HepG2 (cell line): ENCODE data around the gene RIPOR3. TPM values are rescaled to one million over a fixed set of nuclear protein-coding genes. Genes with fewer than 3 reads are reported as not detected.

Source experiments
- ARHGAP35 ChIP-seq: sonication (generic); formaldehyde crosslinking; IDR thresholded peaks from 2 replicates; pipeline ENCODE4 v1.9.0; 2022; ENCODE audit warnings: mild to moderate bottlenecking, inconsistent platforms, moderate library complexity, missing genetic modification reagents, borderline replicate concordance
- CBX1 ChIP-seq: IDR thresholded peaks from one replicate; pipeline ENCODE4 v1.6.1; 2016; ENCODE audit warnings: antibody characterized with exemption, low read depth
- CCDC6 ChIP-seq: sonication (generic); formaldehyde crosslinking; IDR thresholded peaks from 2 replicates; pipeline ENCODE4 v1.8.1; 2022; ENCODE audit warnings: mild to moderate bottlenecking, missing genetic modification reagents, moderate library complexity
- GLI4 ChIP-seq: sonication (generic); formaldehyde crosslinking; IDR thresholded peaks from 2 replicates; pipeline ENCODE4 v1.5.1; 2020; ENCODE audit warnings: missing genetic modification reagents, mild to moderate bottlenecking, moderate library complexity, borderline replicate concordance
- HMGA1 ChIP-seq: sonication (generic); formaldehyde crosslinking; conservative IDR thresholded peaks from 2 replicates; pipeline ENCODE4 v1.4.0; 2020; ENCODE audit warnings: missing genetic modification reagents
- HNF4A ChIP-seq: sonication (generic); formaldehyde crosslinking; IDR thresholded peaks from 2 replicates; pipeline ENCODE4 v1.4.0; 2020; ENCODE audit warnings: missing genetic modification reagents
- MBNL3 ChIP-seq: fragments of 250-450 bp; sonication (Bioruptor Pico); conservative IDR thresholded peaks from 2 replicates; pipeline ENCODE4 v1.8.0; 2022; ENCODE audit warnings: mild to moderate bottlenecking, inconsistent platforms
- PCBP1 ChIP-seq: fragments of 200-400 bp; formaldehyde crosslinking; IDR thresholded peaks from 2 replicates; pipeline ENCODE4 v1.6.1; 2017; ENCODE audit warnings: mild to moderate bottlenecking, low read depth, low read length, borderline replicate concordance
- RFXANK ChIP-seq: IDR thresholded peaks from 2 replicates; pipeline ENCODE4 v1.6.1; 2016
- SMAD9 ChIP-seq: sonication (generic); formaldehyde crosslinking; IDR thresholded peaks from 2 replicates; pipeline ENCODE4 v1.5.1; 2020; ENCODE audit warnings: mild to moderate bottlenecking, missing genetic modification reagents
- ZNF317 ChIP-seq: sonication (generic); formaldehyde crosslinking; IDR thresholded peaks from 2 replicates; pipeline ENCODE4 v1.5.0; 2020; ENCODE audit warnings: mild to moderate bottlenecking, missing genetic modification reagents
- ZNF432 ChIP-seq: sonication (generic); formaldehyde crosslinking; IDR thresholded peaks from 2 replicates; pipeline ENCODE4 v1.5.0; 2020; ENCODE audit warnings: missing genetic modification reagents, mild to moderate bottlenecking, borderline replicate concordance
- ZNF460 ChIP-seq: sonication (generic); formaldehyde crosslinking; IDR thresholded peaks from 2 replicates; pipeline ENCODE4 v1.5.1; 2020; ENCODE audit warnings: missing genetic modification reagents, mild to moderate bottlenecking, borderline replicate concordance
- ZNF543 ChIP-seq: sonication (generic); formaldehyde crosslinking; IDR thresholded peaks from 2 replicates; pipeline ENCODE4 v1.4.0; 2020; ENCODE audit warnings: mild to moderate bottlenecking, missing genetic modification reagents
- ZNF772 ChIP-seq: sonication (generic); formaldehyde crosslinking; IDR thresholded peaks from 2 replicates; pipeline ENCODE4 v1.5.0; 2020; ENCODE audit warnings: mild to moderate bottlenecking, missing genetic modification reagents
- polyA plus RNA-seq, 8 experiments: library from polyadenylated mRNA; depleted of rRNA in 3 of 8; stranded (reverse) in 7 of 8; unstranded in 1 of 8; fragments of >200 nt; fragmentation: Illumina TruSeq in 4 of 8; extraction: Trizol in 4 of 8; gene quantifications; 2 replicates each; pipeline versions ENCODE4 v1.2.1 to v1.2.3, GENCODE V29; 2011 to 2016; ENCODE audit warnings: low read depth in 4 of 8, missing spikeins in 1 of 8, mixed read lengths in 1 of 8; ENCODE audit not compliant: insufficient read depth in 1 of 8
- total RNA-seq, 5 experiments: library from RNA; depleted of rRNA; stranded (reverse); fragments of >200 nt; fragmentation: Illumina TruSeq; extraction: Trizol; gene quantifications; 2 replicates each; pipeline ENCODE4 v1.2.3, GENCODE V29; 2016; ENCODE audit warnings: low read depth in 1 of 5
- TF ChIP-seq, protein P1 (sequence below): sonication (generic); formaldehyde crosslinking; IDR thresholded peaks from 2 replicates; pipeline ENCODE4 v1.4.0; 2020; ENCODE audit warnings: low read depth, missing genetic modification reagents
- TF ChIP-seq, protein P2 (sequence below): sonication (generic); formaldehyde crosslinking; IDR thresholded peaks from 2 replicates; pipeline ENCODE4 v1.9.0; 2022; ENCODE audit warnings: low read depth, missing genetic modification reagents
- TF ChIP-seq, protein P3 (sequence below): sonication (generic); formaldehyde crosslinking; IDR thresholded peaks from 2 replicates; pipeline ENCODE4 v1.4.0; 2020; ENCODE audit warnings: mild to moderate bottlenecking, missing genetic modification reagents
- TF ChIP-seq, protein P4 (sequence below): sonication (generic); formaldehyde crosslinking; IDR thresholded peaks from 2 replicates; pipeline ENCODE4 v1.5.1; 2020; ENCODE audit warnings: missing genetic modification reagents, mild to moderate bottlenecking, borderline replicate concordance
- TF ChIP-seq, protein P5 (sequence below): sonication (generic); formaldehyde crosslinking; IDR thresholded peaks from 2 replicates; pipeline ENCODE4 v1.4.0; 2020; ENCODE audit warnings: missing genetic modification reagents

RIPOR3 gene
- total and polyA plus RNA-seq, 2 of the 13 experiments (the other 11 are each of a cell fraction or from before 2014, with no cell fraction given), result 0.18 TPM; not detected in 1

DNA sequence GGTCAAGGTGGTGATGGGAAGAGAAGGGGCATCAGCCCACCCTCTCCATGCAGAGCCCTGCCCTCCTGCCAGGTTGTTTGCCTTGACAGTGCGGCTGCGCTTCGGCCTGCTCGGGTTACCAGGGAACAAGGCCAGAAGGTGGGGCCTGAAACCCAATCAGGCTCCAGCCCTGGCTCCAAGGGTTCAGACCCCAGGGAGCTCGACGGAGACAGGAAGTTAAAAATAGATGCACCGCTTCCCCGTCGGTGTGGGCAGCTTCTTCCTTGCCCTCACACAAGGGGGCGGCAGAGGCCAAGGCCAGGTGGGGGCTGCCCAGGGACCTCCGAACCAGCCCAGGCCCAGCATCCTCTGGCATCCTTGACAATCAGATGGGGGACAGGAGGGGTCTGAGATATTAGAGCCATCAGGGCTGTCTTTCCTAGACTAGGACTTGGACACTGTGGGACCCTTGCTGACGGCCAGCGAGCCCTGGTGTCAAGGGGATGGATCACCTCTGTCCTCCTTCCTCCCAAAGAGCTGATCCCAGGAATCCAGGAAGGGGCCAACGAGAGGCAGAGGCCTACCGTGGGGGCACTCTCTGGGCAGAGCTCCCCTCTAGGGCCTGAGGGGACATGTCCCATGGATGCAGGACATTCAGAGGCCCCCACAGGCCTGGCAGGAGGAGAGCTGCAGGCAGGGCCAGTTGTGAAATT lies 65.2 kb downstream of the RIPOR3 start (continued):
- peak; percentile 73; the same call in 1 of the 2 replicates for TF ChIP-seq ARHGAP35 (CRISPR knock-in tag)
- no peak for TF ChIP-seq MBNL3 (CRISPR knock-in tag)
- TF ChIP-seq, protein P1, sequence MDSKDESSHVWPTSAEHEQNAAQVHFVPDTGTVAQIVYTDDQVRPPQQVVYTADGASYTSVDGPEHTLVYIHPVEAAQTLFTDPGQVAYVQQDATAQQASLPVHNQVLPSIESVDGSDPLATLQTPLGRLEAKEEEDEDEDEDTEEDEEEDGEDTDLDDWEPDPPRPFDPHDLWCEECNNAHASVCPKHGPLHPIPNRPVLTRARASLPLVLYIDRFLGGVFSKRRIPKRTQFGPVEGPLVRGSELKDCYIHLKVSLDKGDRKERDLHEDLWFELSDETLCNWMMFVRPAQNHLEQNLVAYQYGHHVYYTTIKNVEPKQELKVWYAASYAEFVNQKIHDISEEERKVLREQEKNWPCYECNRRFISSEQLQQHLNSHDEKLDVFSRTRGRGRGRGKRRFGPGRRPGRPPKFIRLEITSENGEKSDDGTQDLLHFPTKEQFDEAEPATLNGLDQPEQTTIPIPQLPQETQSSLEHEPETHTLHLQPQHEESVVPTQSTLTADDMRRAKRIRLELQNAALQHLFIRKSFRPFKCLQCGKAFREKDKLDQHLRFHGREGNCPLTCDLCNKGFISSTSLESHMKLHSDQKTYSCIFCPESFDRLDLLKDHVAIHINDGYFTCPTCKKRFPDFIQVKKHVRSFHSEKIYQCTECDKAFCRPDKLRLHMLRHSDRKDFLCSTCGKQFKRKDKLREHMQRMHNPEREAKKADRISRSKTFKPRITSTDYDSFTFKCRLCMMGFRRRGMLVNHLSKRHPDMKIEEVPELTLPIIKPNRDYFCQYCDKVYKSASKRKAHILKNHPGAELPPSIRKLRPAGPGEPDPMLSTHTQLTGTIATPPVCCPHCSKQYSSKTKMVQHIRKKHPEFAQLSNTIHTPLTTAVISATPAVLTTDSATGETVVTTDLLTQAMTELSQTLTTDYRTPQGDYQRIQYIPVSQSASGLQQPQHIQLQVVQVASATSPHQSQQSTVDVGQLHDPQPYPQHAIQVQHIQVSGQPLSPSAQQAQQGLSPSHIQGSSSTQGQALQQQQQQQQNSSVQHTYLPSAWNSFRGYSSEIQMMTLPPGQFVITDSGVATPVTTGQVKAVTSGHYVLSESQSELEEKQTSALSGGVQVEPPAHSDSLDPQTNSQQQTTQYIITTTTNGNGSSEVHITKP (CRISPR knock-in tag), result no peak
- no peak for TF ChIP-seq ZNF317 (CRISPR knock-in tag)
- no peak for TF ChIP-seq CCDC6 (CRISPR knock-in tag)
- TF ChIP-seq, protein P2, sequence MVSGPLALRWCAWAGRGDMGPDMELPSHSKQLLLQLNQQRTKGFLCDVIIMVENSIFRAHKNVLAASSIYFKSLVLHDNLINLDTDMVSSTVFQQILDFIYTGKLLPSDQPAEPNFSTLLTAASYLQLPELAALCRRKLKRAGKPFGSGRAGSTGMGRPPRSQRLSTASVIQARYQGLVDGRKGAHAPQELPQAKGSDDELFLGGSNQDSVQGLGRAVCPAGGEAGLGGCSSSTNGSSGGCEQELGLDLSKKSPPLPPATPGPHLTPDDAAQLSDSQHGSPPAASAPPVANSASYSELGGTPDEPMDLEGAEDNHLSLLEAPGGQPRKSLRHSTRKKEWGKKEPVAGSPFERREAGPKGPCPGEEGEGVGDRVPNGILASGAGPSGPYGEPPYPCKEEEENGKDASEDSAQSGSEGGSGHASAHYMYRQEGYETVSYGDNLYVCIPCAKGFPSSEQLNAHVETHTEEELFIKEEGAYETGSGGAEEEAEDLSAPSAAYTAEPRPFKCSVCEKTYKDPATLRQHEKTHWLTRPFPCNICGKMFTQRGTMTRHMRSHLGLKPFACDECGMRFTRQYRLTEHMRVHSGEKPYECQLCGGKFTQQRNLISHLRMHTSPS (CRISPR knock-in tag), result peak; percentile 44; the same call in 1 of the 2 replicates
- TF ChIP-seq, protein P3, sequence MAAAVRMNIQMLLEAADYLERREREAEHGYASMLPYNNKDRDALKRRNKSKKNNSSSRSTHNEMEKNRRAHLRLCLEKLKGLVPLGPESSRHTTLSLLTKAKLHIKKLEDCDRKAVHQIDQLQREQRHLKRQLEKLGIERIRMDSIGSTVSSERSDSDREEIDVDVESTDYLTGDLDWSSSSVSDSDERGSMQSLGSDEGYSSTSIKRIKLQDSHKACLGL, result no peak
- TF ChIP-seq SMAD9, result no peak
- no peak for TF ChIP-seq GLI4
- peak; percentile 12; the same call in 1 of the 2 replicates for TF ChIP-seq HNF4A (CRISPR knock-in tag)
- TF ChIP-seq, protein P4, sequence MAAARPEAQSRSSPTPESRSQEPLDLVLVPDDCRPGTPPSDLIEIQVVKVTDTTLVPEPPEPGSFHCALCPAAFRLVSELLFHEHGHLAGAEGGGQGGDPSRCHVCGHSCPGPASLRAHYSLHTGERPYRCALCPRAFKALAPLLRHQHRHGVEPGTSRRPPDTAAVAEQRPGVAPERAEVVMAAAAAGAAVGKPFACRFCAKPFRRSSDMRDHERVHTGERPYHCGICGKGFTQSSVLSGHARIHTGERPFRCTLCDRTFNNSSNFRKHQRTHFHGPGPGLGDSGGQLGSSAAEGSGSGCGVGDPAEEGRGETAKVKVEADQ (CRISPR knock-in tag), result no peak
- 0 out of 2 replicates have a peak, but pooled peaks have one; percentile 18 for TF ChIP-seq ZNF772 (CRISPR knock-in tag)
- no peak for TF ChIP-seq ZNF543
- TF ChIP-seq HMGA1, result no peak
- no peak for TF ChIP-seq CBX1
- TF ChIP-seq PCBP1, result no peak; the same call in 1 of the 2 replicates
- TF ChIP-seq ZNF432 (CRISPR knock-in tag), result no peak
- TF ChIP-seq RFXANK (CRISPR knock-in tag), result no peak
- TF ChIP-seq, protein P5, sequence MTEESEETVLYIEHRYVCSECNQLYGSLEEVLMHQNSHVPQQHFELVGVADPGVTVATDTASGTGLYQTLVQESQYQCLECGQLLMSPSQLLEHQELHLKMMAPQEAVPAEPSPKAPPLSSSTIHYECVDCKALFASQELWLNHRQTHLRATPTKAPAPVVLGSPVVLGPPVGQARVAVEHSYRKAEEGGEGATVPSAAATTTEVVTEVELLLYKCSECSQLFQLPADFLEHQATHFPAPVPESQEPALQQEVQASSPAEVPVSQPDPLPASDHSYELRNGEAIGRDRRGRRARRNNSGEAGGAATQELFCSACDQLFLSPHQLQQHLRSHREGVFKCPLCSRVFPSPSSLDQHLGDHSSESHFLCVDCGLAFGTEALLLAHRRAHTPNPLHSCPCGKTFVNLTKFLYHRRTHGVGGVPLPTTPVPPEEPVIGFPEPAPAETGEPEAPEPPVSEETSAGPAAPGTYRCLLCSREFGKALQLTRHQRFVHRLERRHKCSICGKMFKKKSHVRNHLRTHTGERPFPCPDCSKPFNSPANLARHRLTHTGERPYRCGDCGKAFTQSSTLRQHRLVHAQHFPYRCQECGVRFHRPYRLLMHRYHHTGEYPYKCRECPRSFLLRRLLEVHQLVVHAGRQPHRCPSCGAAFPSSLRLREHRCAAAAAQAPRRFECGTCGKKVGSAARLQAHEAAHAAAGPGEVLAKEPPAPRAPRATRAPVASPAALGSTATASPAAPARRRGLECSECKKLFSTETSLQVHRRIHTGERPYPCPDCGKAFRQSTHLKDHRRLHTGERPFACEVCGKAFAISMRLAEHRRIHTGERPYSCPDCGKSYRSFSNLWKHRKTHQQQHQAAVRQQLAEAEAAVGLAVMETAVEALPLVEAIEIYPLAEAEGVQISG (CRISPR knock-in tag), result peak; percentile 58
- no peak for TF ChIP-seq ZNF460 (CRISPR knock-in tag)
